Measurements from ENCODE around the gene ANAPC4.

ANAPC4 gene

DNA sequence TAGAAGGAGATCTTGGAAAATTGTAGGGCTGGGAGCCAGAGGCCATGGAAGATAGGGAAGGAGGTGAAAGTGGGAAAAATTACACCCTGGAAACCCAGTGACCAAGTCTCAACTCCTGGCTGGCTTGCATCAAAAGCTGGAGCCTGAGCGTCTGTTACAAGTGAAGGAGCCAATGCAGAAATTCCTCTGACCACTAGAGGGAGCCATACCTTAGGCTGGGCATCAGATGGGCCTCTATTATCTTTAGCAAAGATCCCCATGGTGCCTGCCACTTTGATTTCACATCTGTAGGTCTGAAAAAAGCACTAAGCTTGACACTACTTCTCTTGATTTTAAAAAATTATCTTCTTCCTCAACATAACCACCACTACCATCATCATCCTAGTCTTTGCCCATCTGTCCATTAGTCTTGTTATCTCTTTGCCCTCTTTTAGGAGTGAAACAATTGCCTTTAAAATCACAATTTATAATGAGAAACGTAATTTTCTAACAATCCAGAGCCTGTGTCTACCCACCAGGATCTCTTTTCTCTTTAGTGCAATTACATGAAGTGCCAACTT, 62.9 kb downstream of the ANAPC4 start:
- no peak overlapping the region for H2BK15ac ChIP-seq (ENCODE audit: low read depth, poor library complexity, severe bottlenecking)
- no peak overlapping the region for H3K4ac ChIP-seq (ENCODE audit: low read depth in 1 of 2, low read length in 2 of 2)
- H3K27me3 ChIP-seq (ENCODE audit: control insufficient read depth in 1 of 2, insufficient read depth in 1 of 2, low read length in 2 of 2), result no peaks in the 10 kb centered on the region
- H3K36me3 ChIP-seq (ENCODE audit: control insufficient read depth in 1 of 2, insufficient read depth in 2 of 2, low read depth in 1 of 2, low read length in 2 of 2), result no peaks in the 10 kb centered on the region
- H2AFZ ChIP-seq (ENCODE audit: low read depth, low read length), result no peak overlapping the region
- no peak overlapping the region for H2BK120ac ChIP-seq (ENCODE audit: low read depth, low read length)
- no peak overlapping the region for H3K14ac ChIP-seq (ENCODE audit: low read length in 2 of 2)
- H3K4me3 ChIP-seq (ENCODE audit: insufficient read depth in 1 of 2, low read depth in 1 of 2, low read length in 2 of 2), result no peak overlapping the region
- no peaks in the 10 kb centered on the region for H3K9me3 ChIP-seq (ENCODE audit: control insufficient read depth, low read length)
- 35% methylated on average over 2 of the region's 2 CpGs for WGBS
- no peak overlapping the region for H3K27ac ChIP-seq (ENCODE audit: low read length, poor library complexity, severe bottlenecking)
- no peak overlapping the region for H3K18ac ChIP-seq (ENCODE audit: low read depth in 1 of 2, low read length in 2 of 2)
- no peak overlapping the region for H4K91ac ChIP-seq (ENCODE audit: low read length)
- H3K9ac ChIP-seq (ENCODE audit: low read length), result peak overlapping the region; percentile 0
- H3K23ac ChIP-seq (ENCODE audit: low read length in 2 of 2), result no peak overlapping the region
- H3K79me1 ChIP-seq (replicated peaks; ENCODE audit: low read length, poor library complexity, severe bottlenecking), result no peaks in the 10 kb centered on the region
- peak; percentile 73 for DNase-seq
- H2BK5ac ChIP-seq (ENCODE audit: low read depth, low read length, poor library complexity, severe bottlenecking), result no peak overlapping the region
- H3K4me2 ChIP-seq (ENCODE audit: low read length, poor library complexity, severe bottlenecking), result no peak overlapping the region
- H2BK12ac ChIP-seq (ENCODE audit: low read length in 2 of 2), result no peak overlapping the region
- H3K4me1 ChIP-seq (ENCODE audit: control insufficient read depth, insufficient read depth, low read depth, low read length), result peaks cover 11% of the 10 kb centered on the region
- H4K8ac ChIP-seq (ENCODE audit: low read length), result no peak overlapping the region
- H2AK5ac ChIP-seq (ENCODE audit: low read length, severe bottlenecking), result no peak overlapping the region

- H3K4me2 ChIP-seq (ENCODE audit: low read length, poor library complexity, severe bottlenecking), result no peak overlapping the region
- H2BK120ac ChIP-seq (ENCODE audit: low read depth, low read length), result no peak overlapping the region
- H2AK5ac ChIP-seq (ENCODE audit: low read length, severe bottlenecking), result no peak overlapping the region
- no peak overlapping the region for H2AFZ ChIP-seq (ENCODE audit: low read depth, low read length)
- no peak overlapping the region for H2BK12ac ChIP-seq (ENCODE audit: low read length in 2 of 2)
- no peaks in the 10 kb centered on the region for H3K36me3 ChIP-seq (ENCODE audit: control insufficient read depth in 1 of 2, insufficient read depth in 2 of 2, low read depth in 1 of 2, low read length in 2 of 2)
- no peak overlapping the region for H3K18ac ChIP-seq (ENCODE audit: low read depth in 1 of 2, low read length in 2 of 2)
- no peak overlapping the region for H2BK15ac ChIP-seq (ENCODE audit: low read depth, poor library complexity, severe bottlenecking)
- no peaks in the 10 kb centered on the region for H3K9me3 ChIP-seq (ENCODE audit: control insufficient read depth, low read length)
- peaks cover 0 to under 1% of the 10 kb centered on the region in 2 experiments for H3K27me3 ChIP-seq (ENCODE audit: control insufficient read depth in 1 of 2, insufficient read depth in 1 of 2, low read length in 2 of 2)
- DNase-seq, result no peak
- no peak overlapping the region for H3K14ac ChIP-seq (ENCODE audit: low read length in 2 of 2)
- peak overlapping the region; percentile 0 for H3K9ac ChIP-seq (ENCODE audit: low read length)
- H3K4ac ChIP-seq (ENCODE audit: low read depth in 1 of 2, low read length in 2 of 2), result no peak overlapping the region
- no peak overlapping the region for H2BK5ac ChIP-seq (ENCODE audit: low read depth, low read length, poor library complexity, severe bottlenecking)
- H3K27ac ChIP-seq (ENCODE audit: low read length, poor library complexity, severe bottlenecking), result no peak overlapping the region
- no peak overlapping the region for H3K23ac ChIP-seq (ENCODE audit: low read length in 2 of 2)
- no peak overlapping the region for H4K91ac ChIP-seq (ENCODE audit: low read length)
- no peak overlapping the region for H3K4me3 ChIP-seq (ENCODE audit: insufficient read depth in 1 of 2, low read depth in 1 of 2, low read length in 2 of 2)
- peak overlapping the region; percentile 43 for H4K8ac ChIP-seq (ENCODE audit: low read length)
- WGBS, result 90% methylated on average over 8 of the region's 8 CpGs
- H3K79me1 ChIP-seq (replicated peaks; ENCODE audit: low read length, poor library complexity, severe bottlenecking), result no peaks in the 10 kb centered on the region
- H3K4me1 ChIP-seq (ENCODE audit: control insufficient read depth, insufficient read depth, low read depth, low read length), result peaks cover 8% of the 10 kb centered on the region
These were observed 63.5 kb downstream of the ANAPC4 start for GRCh38 chr4:25440478-25441030.

GRCh38 chr4:25441519-25442117, 64.6 kb downstream of the ANAPC4 start:
- H3K14ac ChIP-seq (ENCODE audit: low read length in 2 of 2), result no peak overlapping the region
- no peak overlapping the region for H4K8ac ChIP-seq (ENCODE audit: low read length)
- H3K4me1 ChIP-seq (ENCODE audit: control insufficient read depth, insufficient read depth, low read depth, low read length), result peaks cover 7% of the 10 kb centered on the region
- H3K27me3 ChIP-seq (ENCODE audit: control insufficient read depth in 1 of 2, insufficient read depth in 1 of 2, low read length in 2 of 2), result peaks cover 0 to 6% of the 10 kb centered on the region in 2 experiments
- no peak overlapping the region for H3K9ac ChIP-seq (ENCODE audit: low read length)
- no peak overlapping the region for H3K4ac ChIP-seq (ENCODE audit: low read depth in 1 of 2, low read length in 2 of 2)
- WGBS, result 23% methylated on average over 3 of the region's 6 CpGs
- H3K18ac ChIP-seq (ENCODE audit: low read depth in 1 of 2, low read length in 2 of 2), result no peak overlapping the region
- H3K36me3 ChIP-seq (ENCODE audit: control insufficient read depth in 1 of 2, insufficient read depth in 2 of 2, low read depth in 1 of 2, low read length in 2 of 2), result no peaks in the 10 kb centered on the region
- H3K27ac ChIP-seq (ENCODE audit: low read length, poor library complexity, severe bottlenecking), result no peak overlapping the region
- H3K79me1 ChIP-seq (replicated peaks; ENCODE audit: low read length, poor library complexity, severe bottlenecking), result no peaks in the 10 kb centered on the region
- no peak overlapping the region for H3K23ac ChIP-seq (ENCODE audit: low read length in 2 of 2)
- DNase-seq, result peak; percentile 53
- H2BK5ac ChIP-seq (ENCODE audit: low read depth, low read length, poor library complexity, severe bottlenecking), result no peak overlapping the region
- no peak overlapping the region for H2BK15ac ChIP-seq (ENCODE audit: low read depth, poor library complexity, severe bottlenecking)
- no peak overlapping the region for H2BK12ac ChIP-seq (ENCODE audit: low read length in 2 of 2)
- H3K4me2 ChIP-seq (ENCODE audit: low read length, poor library complexity, severe bottlenecking), result no peak overlapping the region
- H2BK120ac ChIP-seq (ENCODE audit: low read depth, low read length), result no peak overlapping the region
- H2AK5ac ChIP-seq (ENCODE audit: low read length, severe bottlenecking), result no peak overlapping the region
- H3K9me3 ChIP-seq (ENCODE audit: control insufficient read depth, low read length), result no peaks in the 10 kb centered on the region
- H2AFZ ChIP-seq (ENCODE audit: low read depth, low read length), result no peak overlapping the region
- no peak overlapping the region for H3K4me3 ChIP-seq (ENCODE audit: insufficient read depth in 1 of 2, low read depth in 1 of 2, low read length in 2 of 2)
- H4K91ac ChIP-seq (ENCODE audit: low read length), result no peak overlapping the region

DNA sequence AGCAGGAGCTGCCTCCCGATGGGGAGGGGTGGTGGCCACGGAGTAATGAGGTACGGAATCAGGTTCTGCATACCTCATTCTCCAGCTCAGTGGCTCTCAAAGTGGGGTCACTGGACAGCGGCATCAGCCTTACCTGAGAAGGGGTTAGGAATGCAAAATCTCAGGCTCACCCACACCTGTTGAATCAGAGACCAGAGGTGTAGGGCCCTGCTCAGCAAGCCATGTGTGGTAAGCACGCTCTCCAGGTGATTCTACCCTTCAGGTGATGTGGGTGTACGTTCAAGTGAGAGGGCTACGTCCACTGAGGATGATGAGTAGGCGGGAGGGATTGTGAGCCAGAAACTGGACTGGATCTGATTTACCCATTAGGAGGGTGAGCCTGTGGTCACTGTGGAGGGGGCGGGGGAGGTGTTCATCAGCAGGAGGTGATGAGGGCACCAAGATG, 65.8 kb downstream of the ANAPC4 start:
- H2BK12ac ChIP-seq (ENCODE audit: low read length in 2 of 2), result peak overlapping the region in 1 of 2 experiments; percentile 31
- no peak overlapping the region for H2AFZ ChIP-seq (ENCODE audit: low read depth, low read length)
- no peak overlapping the region for H3K4ac ChIP-seq (ENCODE audit: low read depth in 1 of 2, low read length in 2 of 2)
- no peak overlapping the region for H3K4me2 ChIP-seq (ENCODE audit: low read length, poor library complexity, severe bottlenecking)
- H3K79me1 ChIP-seq (replicated peaks; ENCODE audit: low read length, poor library complexity, severe bottlenecking), result no peaks in the 10 kb centered on the region
- no peak overlapping the region for H3K18ac ChIP-seq (ENCODE audit: low read depth in 1 of 2, low read length in 2 of 2)
- H3K9me3 ChIP-seq (ENCODE audit: control insufficient read depth, low read length), result no peaks in the 10 kb centered on the region
- H3K27ac ChIP-seq (ENCODE audit: low read length, poor library complexity, severe bottlenecking), result no peak overlapping the region
- H2AK5ac ChIP-seq (ENCODE audit: low read length, severe bottlenecking), result no peak overlapping the region
- H3K4me3 ChIP-seq (ENCODE audit: insufficient read depth in 1 of 2, low read depth in 1 of 2, low read length in 2 of 2), result no peak overlapping the region
- 82% methylated on average over 9 of the region's 9 CpGs for WGBS
- no peak overlapping the region for H3K23ac ChIP-seq (ENCODE audit: low read length in 2 of 2)
- H4K8ac ChIP-seq (ENCODE audit: low read length), result no peak overlapping the region
- H3K36me3 ChIP-seq (ENCODE audit: control insufficient read depth in 1 of 2, insufficient read depth in 2 of 2, low read depth in 1 of 2, low read length in 2 of 2), result no peaks in the 10 kb centered on the region
- H4K91ac ChIP-seq (ENCODE audit: low read length), result no peak overlapping the region
- H3K4me1 ChIP-seq (ENCODE audit: control insufficient read depth, insufficient read depth, low read depth, low read length), result peaks cover 6% of the 10 kb centered on the region
- H3K27me3 ChIP-seq (ENCODE audit: control insufficient read depth in 1 of 2, insufficient read depth in 1 of 2, low read length in 2 of 2), result peaks cover 0 to 6% of the 10 kb centered on the region in 2 experiments
- DNase-seq, result no peak
- H2BK15ac ChIP-seq (ENCODE audit: low read depth, poor library complexity, severe bottlenecking), result no peak overlapping the region
- no peak overlapping the region for H2BK120ac ChIP-seq (ENCODE audit: low read depth, low read length)
- no peak overlapping the region for H3K9ac ChIP-seq (ENCODE audit: low read length)
- no peak overlapping the region for H2BK5ac ChIP-seq (ENCODE audit: low read depth, low read length, poor library complexity, severe bottlenecking)
- H3K14ac ChIP-seq (ENCODE audit: low read length in 2 of 2), result no peak overlapping the region

All from mesenchymal stem cell (in vitro differentiated cells and primary cell).